Lower leg skin (tissue), 4 donors: Measurements from ENCODE around the gene GIPC3. TPM values are rescaled to one million over a fixed set of nuclear protein-coding genes. Genes with fewer than 3 reads are reported as not detected.

ENCODE experiments used
- DNase-seq, 2 donors: peaks; one replicate each; pipeline ENCODE4 v3.0.0-alpha.2; 2019; ENCODE audit warnings: low spot score in 2 of 2
- H3K4me3 ChIP-seq: fragments of 200-600 bp; sonication (generic); 2 replicates; pipeline ENCODE4 v1.5.1; 2017; ENCODE audit warnings: mild to moderate bottlenecking, low read depth; ENCODE audit not compliant: poor library complexity, severe bottlenecking
- CTCF ChIP-seq, 3 donors: fragments of 450-650 bp; IDR thresholded peaks; one replicate each; pipeline ENCODE4 v1.5.1; 2016; ENCODE audit warnings: antibody characterized with exemption in 3 of 3, mild to moderate bottlenecking in 3 of 3, moderate library complexity in 2 of 3
- POLR2A ChIP-seq, 2 donors: fragments of 450-650 bp; IDR thresholded peaks; one replicate each; pipeline ENCODE4 v1.6.1; 2016 to 2017; ENCODE audit warnings: antibody characterized with exemption in 2 of 2, mild to moderate bottlenecking in 1 of 2, moderate library complexity in 1 of 2
- WGBS, 2 donors: methylation state at CpG; one replicate each; pipeline ENCODE4 v1.1.5; 2018; 5-methylcytosine and 5-hydroxymethylcytosine counted together
- intact Hi-C: fragments of 100-400 bp; cut with DNase I; formaldehyde crosslinking; loops from one replicate; pipeline ENCODE4 v1.15.0; 2023; ENCODE audit warnings: low total_unique reads
- total RNA-seq, 4 donors: library from RNA; depleted of rRNA; stranded (reverse); fragments of >200 nt; gene quantifications; one replicate each; pipeline ENCODE4 v1.1.0, GENCODE V29; 2016

Gene GIPC3
- total RNA-seq, 4 donors from 2014 or later = 0.19 to 0.52 (median 0.25) TPM; not detected in 1

GRCh38 chr19:3547301-3547731 is 38.0 kb upstream of the GIPC3 start:
- TF ChIP-seq CTCF (IDR thresholded peaks at IDR 0.05) (no peak), POLR2A (IDR thresholded peaks at IDR 0.05) (no peak)
- intact Hi-C loops = no loop called here
- no peak overlapping the region for H3K4me3 ChIP-seq
- no peak for DNase-seq
- 76 to 84% methylated on average over 10 to 13 of the region's 15 CpGs for WGBS, 2 donors

- H3K4me3 ChIP-seq = no peak overlapping the region
- intact Hi-C loops = no loop called here
- no peak for DNase-seq
- WGBS, 2 donors = 75 to 81% methylated on average over 26 to 29 of the region's 36 CpGs
- no peak for TF ChIP-seq CTCF (IDR thresholded peaks at IDR 0.05)
- TF ChIP-seq POLR2A (IDR thresholded peaks at IDR 0.05) = no peak
Measured at GRCh38 chr19:3547767-3548282, 37.5 kb upstream of the GIPC3 start.

GRCh38 chr19:3548606-3549005 is 36.7 kb upstream of the GIPC3 start:
- intact Hi-C loops = no loop called here
- DNase-seq = no peak
- no peak for TF ChIP-seq POLR2A (IDR thresholded peaks at IDR 0.05)
- TF ChIP-seq CTCF (IDR thresholded peaks at IDR 0.05) = no peak
- 76 to 83% methylated on average over 12 to 14 of the region's 14 CpGs for WGBS, 2 donors
- H3K4me3 ChIP-seq = no peak overlapping the region

- WGBS, 2 donors = 84 to 87% methylated on average over 10 of the region's 10 CpGs
- no peak for TF ChIP-seq POLR2A (IDR thresholded peaks at IDR 0.05)
- TF ChIP-seq CTCF (IDR thresholded peaks at IDR 0.05) = no peak
- no peak for DNase-seq
- no peak overlapping the region for H3K4me3 ChIP-seq
- intact Hi-C loops = no loop called here
Measured at GRCh38 chr19:3549816-3550215, 35.5 kb upstream of the GIPC3 start.

GRCh38 chr19:3550947-3551791 is 34.1 kb upstream of the GIPC3 start:
- 85 to 91% methylated on average over 31 to 33 of the region's 34 CpGs for WGBS, 2 donors
- intact Hi-C loops = no loop called here
- no peak for DNase-seq
- H3K4me3 ChIP-seq = no peak overlapping the region
- no peak for TF ChIP-seq POLR2A (IDR thresholded peaks at IDR 0.05)
- no peak for TF ChIP-seq CTCF (IDR thresholded peaks at IDR 0.05)
